H9 (cell line): ENCODE measurements around the gene JKAMP. TPM values are rescaled to one million over a fixed set of nuclear protein-coding genes. Genes with fewer than 3 reads are reported as not detected.

Source experiments
- DNase-seq: peaks from one replicate; pipeline ENCODE4 v3.0.0-alpha.2; 2017
- H2AFZ ChIP-seq: one replicate; pipeline ENCODE4 v1.6.1; 2013; ENCODE audit warnings: mild to moderate bottlenecking, low read length, control low read depth, moderate library complexity
- H2AK5ac ChIP-seq: 2 replicates; pipeline ENCODE4 v1.6.1; 2013; ENCODE audit warnings: low read length, control low read depth, mixed read lengths; ENCODE audit not compliant: insufficient read length
- H2BK120ac ChIP-seq: one replicate; pipeline ENCODE4 v1.6.1; 2013; ENCODE audit warnings: low read depth, mild to moderate bottlenecking, low read length, control low read depth, inconsistent platforms; ENCODE audit not compliant: poor library complexity, severe bottlenecking
- H2BK12ac ChIP-seq: 2 replicates; pipeline ENCODE4 v1.6.1; 2013; ENCODE audit warnings: low read length, control low read depth, mixed read lengths, low read depth; ENCODE audit not compliant: insufficient read length
- H2BK15ac ChIP-seq: 2 replicates; pipeline ENCODE4 v1.6.1; 2013; ENCODE audit warnings: low read depth, low read length, control low read depth
- H2BK20ac ChIP-seq: one replicate; pipeline ENCODE4 v1.6.1; 2013; ENCODE audit warnings: low read depth, mild to moderate bottlenecking, low read length, control low read depth, inconsistent platforms; ENCODE audit not compliant: poor library complexity, severe bottlenecking
- H2BK5ac ChIP-seq: 2 replicates; pipeline ENCODE4 v1.6.1; 2013; ENCODE audit warnings: low read length, control low read depth, mixed read lengths; ENCODE audit not compliant: insufficient read length
- H3K14ac ChIP-seq: 2 replicates; pipeline ENCODE4 v1.6.1; 2013; ENCODE audit warnings: low read length, control low read depth; ENCODE audit not compliant: insufficient read depth
- H3K18ac ChIP-seq: 2 replicates; pipeline ENCODE4 v1.6.1; 2013; ENCODE audit warnings: low read depth, mild to moderate bottlenecking, mixed read lengths, low read length, control low read depth; ENCODE audit not compliant: insufficient read length
- H3K23ac ChIP-seq: 2 replicates; pipeline ENCODE4 v1.6.1; 2013; ENCODE audit warnings: low read length, control low read depth, mixed read lengths, low read depth; ENCODE audit not compliant: insufficient read length
- H3K23me2 ChIP-seq: 2 replicates; pipeline ENCODE4 v1.6.1; 2013; ENCODE audit warnings: low read depth, mild to moderate bottlenecking, mixed read lengths, low read length, control low read depth; ENCODE audit not compliant: insufficient read length, poor library complexity, severe bottlenecking
- H3K27ac ChIP-seq: 2 replicates; pipeline ENCODE4 v1.5.1; 2013; ENCODE audit warnings: low read length, control low read depth, mixed read lengths, low read depth; ENCODE audit not compliant: insufficient read length
- H3K27me3 ChIP-seq: 2 replicates; pipeline ENCODE4 v1.6.1; 2013; ENCODE audit warnings: low read length, control low read depth, inconsistent platforms; ENCODE audit not compliant: insufficient read depth
- H3K4ac ChIP-seq: 2 replicates; pipeline ENCODE4 v1.6.1; 2013; ENCODE audit warnings: low read depth, mild to moderate bottlenecking, control low read depth, inconsistent platforms, low read length, moderate library complexity
- H3K4me1 ChIP-seq: 2 replicates; pipeline ENCODE4 v1.6.1; 2013; ENCODE audit warnings: low read length, control low read depth, inconsistent platforms; ENCODE audit not compliant: insufficient read depth
- H3K4me2 ChIP-seq: 2 replicates; pipeline ENCODE4 v1.6.1; 2013; ENCODE audit warnings: low read length, control low read depth, mixed read lengths; ENCODE audit not compliant: insufficient read length, insufficient read depth
- H3K56ac ChIP-seq: 2 replicates; pipeline ENCODE4 v1.6.1; 2013; ENCODE audit warnings: low read depth, mild to moderate bottlenecking, mixed read lengths, low read length, control low read depth; ENCODE audit not compliant: insufficient read length
- H3K79me1 ChIP-seq: 2 replicates; pipeline ENCODE4 v1.6.1; 2013; ENCODE audit warnings: low read depth, mild to moderate bottlenecking, moderate library complexity, low read length, control low read depth, inconsistent platforms; ENCODE audit not compliant: insufficient read depth, poor library complexity, severe bottlenecking
- H3K79me2 ChIP-seq: 2 replicates; pipeline ENCODE4 v1.6.1; 2013; ENCODE audit warnings: low read length, control low read depth, inconsistent platforms; ENCODE audit not compliant: insufficient read depth
- H3K9ac ChIP-seq: 2 replicates; pipeline ENCODE4 v1.6.1; 2013; ENCODE audit warnings: low read length, control low read depth, mixed read lengths; ENCODE audit not compliant: insufficient read length; ENCODE audit errors: extremely low read depth
- H3K9me3 ChIP-seq: one replicate; pipeline ENCODE4 v1.6.1; 2013; ENCODE audit warnings: low read depth, low read length, inconsistent platforms; ENCODE audit not compliant: control insufficient read depth
- H3T11ph ChIP-seq: one replicate; pipeline ENCODE4 v1.6.1; 2013; ENCODE audit warnings: mild to moderate bottlenecking, low read length, control low read depth, inconsistent platforms
- H4K20me1 ChIP-seq: one replicate; pipeline ENCODE4 v1.6.1; 2013; ENCODE audit not compliant: control insufficient read depth, insufficient read length, insufficient read depth
- H4K5ac ChIP-seq: 2 replicates; pipeline ENCODE4 v1.6.1; 2013; ENCODE audit warnings: low read depth, mild to moderate bottlenecking, mixed read lengths, low read length, control low read depth; ENCODE audit not compliant: insufficient read length
- H4K8ac ChIP-seq: replicated peaks from 2 replicates; pipeline ENCODE4 v1.6.1; 2013; ENCODE audit warnings: low read length, control low read depth, mixed read lengths, low read depth; ENCODE audit not compliant: insufficient read length
- H4K91ac ChIP-seq: 2 replicates; pipeline ENCODE4 v1.6.1; 2013; ENCODE audit warnings: low read depth, mild to moderate bottlenecking, moderate library complexity, mixed read lengths, low read length, control low read depth; ENCODE audit not compliant: insufficient read length
- H3K27ac Mint-ChIP-seq, 3 experiments: 2 replicates in 2 of 3; 3 replicates in 1 of 3; pipeline ENCODE4 v1.8.0; 2020 to 2021; ENCODE audit warnings: mixed read lengths in 3 of 3, mild to moderate bottlenecking in 1 of 3, moderate library complexity in 1 of 3
- H3K27me3 Mint-ChIP-seq: 2 replicates; pipeline ENCODE4 v1.8.0; 2021; ENCODE audit warnings: low read depth, mild to moderate bottlenecking, moderate library complexity, mixed read lengths
- H3K36me3 Mint-ChIP-seq, 3 experiments: 2 replicates in 2 of 3; 3 replicates in 1 of 3; pipeline ENCODE4 v1.8.0; 2020 to 2021; ENCODE audit warnings: low read depth in 3 of 3, mixed read lengths in 3 of 3; ENCODE audit not compliant: insufficient read depth in 1 of 3
- H3K4me1 Mint-ChIP-seq, 2 experiments: 2 replicates each; pipeline ENCODE4 v1.8.0; 2020; ENCODE audit warnings: mixed read lengths in 2 of 2
- H3K4me3 Mint-ChIP-seq, 2 experiments: 2 replicates in 1 of 2; 3 replicates in 1 of 2; pipeline ENCODE4 v1.8.0; 2020 to 2021; ENCODE audit warnings: mild to moderate bottlenecking in 2 of 2, mixed read lengths in 2 of 2, moderate library complexity in 1 of 2
- H3K9me3 Mint-ChIP-seq, 2 experiments: 2 replicates in 1 of 2; 3 replicates in 1 of 2; pipeline ENCODE4 v1.8.0; 2020; ENCODE audit warnings: mild to moderate bottlenecking in 2 of 2, mixed read lengths in 2 of 2, moderate library complexity in 1 of 2
- WGBS: extraction: QIAGEN DNeasy Blood & Tissue Kit; methylation state at CpG from one replicate; pipeline ENCODE4 v1.1.7; 2013; ENCODE audit warnings: missing lambda C conversion rate, low lambda C conversion rate, mixed read lengths; ENCODE audit not compliant: insufficient read length; ENCODE audit errors: extremely low coverage; 5-methylcytosine and 5-hydroxymethylcytosine counted together
- total RNA-seq: library from RNA; stranded (reverse); gene quantifications from 2 replicates; pipeline ENCODE4 v1.2.1, GENCODE V29; 2021
- TF ChIP-seq, protein P1 (sequence below): fragments of 200-600 bp; sonication (generic); conservative IDR thresholded peaks from 3 replicates; pipeline ENCODE4 v1.8.0; 2021; ENCODE audit warnings: antibody characterized with exemption, mild to moderate bottlenecking

The JKAMP gene
- total RNA-seq, 1 experiment from 2014 or later, result 33.8 TPM

DNA sequence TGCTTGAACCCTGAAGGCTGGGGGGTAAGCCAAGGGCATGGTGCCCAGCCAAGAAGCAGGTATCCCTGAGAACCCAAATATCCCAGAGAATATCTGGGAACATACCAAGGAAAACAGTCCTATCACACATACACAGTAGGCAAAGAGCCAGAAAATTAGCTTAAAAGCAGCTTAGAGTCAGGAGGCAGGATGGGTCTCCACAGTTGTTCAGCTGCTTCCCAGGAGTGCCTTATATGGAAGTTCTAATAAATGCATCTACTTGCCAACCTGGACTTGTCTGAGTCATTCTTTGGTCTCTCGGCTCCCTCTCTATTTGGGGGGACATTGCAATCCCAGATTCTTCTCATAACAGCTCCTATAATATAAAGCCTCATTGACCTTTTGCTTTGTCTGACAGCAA is 10.1 kb upstream of the JKAMP start:
- H2AK5ac ChIP-seq, result no peak overlapping the region
- H3K79me1 ChIP-seq, result no peaks in the 10 kb centered on the region
- H4K5ac ChIP-seq, result no peak overlapping the region
- no peaks in the 10 kb centered on the region for H3K4me1 Mint-ChIP-seq
- no peak for DNase-seq
- H3T11ph ChIP-seq, result no peak overlapping the region
- no peak overlapping the region for H3K4ac ChIP-seq
- H2BK15ac ChIP-seq, result no peak overlapping the region
- no peak overlapping the region for H3K14ac ChIP-seq
- H3K4me3 Mint-ChIP-seq, result no peak overlapping the region
- peaks cover 8 to 35% (median 24%) of the 10 kb centered on the region in 3 experiments; a peak in 5 of 7 replicates for H3K36me3 Mint-ChIP-seq
- no peaks in the 10 kb centered on the region for H3K4me1 ChIP-seq
- H4K20me1 ChIP-seq, result no peaks in the 10 kb centered on the region
- no peak overlapping the region for H2BK120ac ChIP-seq
- no peak overlapping the region for H4K91ac ChIP-seq
- H3K27ac Mint-ChIP-seq, result no peak overlapping the region
- no peak overlapping the region for H3K18ac ChIP-seq
- no peaks in the 10 kb centered on the region for H3K23me2 ChIP-seq
- H3K27me3 Mint-ChIP-seq, result no peaks in the 10 kb centered on the region
- WGBS, result no CpG with 5 or more reads among the region's 1 CpG
- H3K79me2 ChIP-seq, result no peaks in the 10 kb centered on the region
- H3K4me2 ChIP-seq, result no peak overlapping the region
- H4K8ac ChIP-seq, result no peak overlapping the region
- no peak overlapping the region for H3K23ac ChIP-seq
- H3K9me3 ChIP-seq, result no peaks in the 10 kb centered on the region
- TF ChIP-seq, protein P1, sequence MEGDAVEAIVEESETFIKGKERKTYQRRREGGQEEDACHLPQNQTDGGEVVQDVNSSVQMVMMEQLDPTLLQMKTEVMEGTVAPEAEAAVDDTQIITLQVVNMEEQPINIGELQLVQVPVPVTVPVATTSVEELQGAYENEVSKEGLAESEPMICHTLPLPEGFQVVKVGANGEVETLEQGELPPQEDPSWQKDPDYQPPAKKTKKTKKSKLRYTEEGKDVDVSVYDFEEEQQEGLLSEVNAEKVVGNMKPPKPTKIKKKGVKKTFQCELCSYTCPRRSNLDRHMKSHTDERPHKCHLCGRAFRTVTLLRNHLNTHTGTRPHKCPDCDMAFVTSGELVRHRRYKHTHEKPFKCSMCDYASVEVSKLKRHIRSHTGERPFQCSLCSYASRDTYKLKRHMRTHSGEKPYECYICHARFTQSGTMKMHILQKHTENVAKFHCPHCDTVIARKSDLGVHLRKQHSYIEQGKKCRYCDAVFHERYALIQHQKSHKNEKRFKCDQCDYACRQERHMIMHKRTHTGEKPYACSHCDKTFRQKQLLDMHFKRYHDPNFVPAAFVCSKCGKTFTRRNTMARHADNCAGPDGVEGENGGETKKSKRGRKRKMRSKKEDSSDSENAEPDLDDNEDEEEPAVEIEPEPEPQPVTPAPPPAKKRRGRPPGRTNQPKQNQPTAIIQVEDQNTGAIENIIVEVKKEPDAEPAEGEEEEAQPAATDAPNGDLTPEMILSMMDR, result no peak
- no peaks in the 10 kb centered on the region for H3K9me3 Mint-ChIP-seq
- H3K9ac ChIP-seq, result no peak overlapping the region
- H2BK12ac ChIP-seq, result no peak overlapping the region
- no peak overlapping the region for H2AFZ ChIP-seq
- no peak overlapping the region for H2BK5ac ChIP-seq
- no peak overlapping the region for H3K27ac ChIP-seq
- no peaks in the 10 kb centered on the region for H3K27me3 ChIP-seq
- no peak overlapping the region for H3K56ac ChIP-seq
- no peak overlapping the region for H2BK20ac ChIP-seq
